HCT116 (cell line): ENCODE measurements around the gene C5orf46.

Experiments
- CEBPB ChIP-seq: IDR thresholded peaks from 2 replicates; pipeline ENCODE4 v1.6.1; 2012; ENCODE audit warnings: low read depth
- CTCF ChIP-seq, 3 experiments: fragments of 200-600 bp in 1 of 3; sonication (generic) in 1 of 3; IDR thresholded peaks in 2 of 3; conservative IDR thresholded peaks in 1 of 3; 2 replicates each; pipeline ENCODE4 v1.5.1; 2012 to 2017; ENCODE audit warnings: low read depth in 2 of 3, low read length in 2 of 3, antibody characterized with exemption in 1 of 3, borderline replicate concordance in 1 of 3, control low read depth in 1 of 3, mild to moderate bottlenecking in 1 of 3, mixed read lengths in 1 of 3, mixed run types in 1 of 3, moderate library complexity in 1 of 3; ENCODE audit not compliant: insufficient read depth in 1 of 3
- EZH2 ChIP-seq: fragments of 200-600 bp; sonication (generic); IDR thresholded peaks from 2 replicates; pipeline ENCODE4 v1.6.1; 2017; ENCODE audit warnings: antibody characterized with exemption, mixed run types
- EZH2phosphoT487 ChIP-seq: fragments of 200-600 bp; IDR thresholded peaks from 2 replicates; pipeline ENCODE4 v1.6.1; 2018; ENCODE audit warnings: antibody characterized with exemption, borderline replicate concordance
- POLR2AphosphoS5 ChIP-seq: IDR thresholded peaks from 2 replicates; pipeline ENCODE4 v1.6.1; 2011; ENCODE audit warnings: mild to moderate bottlenecking, low read depth, low read length, moderate library complexity
- YY1 ChIP-seq: IDR thresholded peaks from 2 replicates; pipeline ENCODE4 v1.6.1; 2011; ENCODE audit warnings: low read length, low read depth, moderate library complexity, mild to moderate bottlenecking; ENCODE audit not compliant: insufficient replicate concordance; ENCODE audit errors: extremely low read depth

GRCh38 chr5:147880487-147880886 is 25.9 kb downstream of the C5orf46 start:
- TF ChIP-seq CTCF (IDR thresholded peaks at IDR 0.05 in 2 of 3, conservative IDR thresholded peaks at IDR 0.05 in 1 of 3; ENCODE audit: borderline replicate concordance in 1 of 3, insufficient read depth in 1 of 3, low read depth in 2 of 3, low read length in 2 of 3) (no peak), POLR2AphosphoS5 (no peak), YY1 (no peak), CEBPB (no peak), EZH2phosphoT487 (no peak), EZH2 (no peak)
